Measurements from ENCODE around the gene AFF3.

AFF3 gene

GRCh38 chr2:99644419-99644787 lies 498.0 kb downstream of the AFF3 start:
- TF ChIP-seq CREB1 (IDR thresholded peaks at IDR 0.05; ENCODE audit: low read depth) (no peak), FOXM1 (IDR thresholded peaks at IDR 0.05; ENCODE audit: borderline replicate concordance, low read depth) (no peak), CEBPB (IDR thresholded peaks at IDR 0.05) (no peak), TAF1 (IDR thresholded peaks at IDR 0.05; ENCODE audit: low read depth) (no peak), NFIC (IDR thresholded peaks at IDR 0.05) (no peak)
- TF ChIP-seq, protein P1, sequence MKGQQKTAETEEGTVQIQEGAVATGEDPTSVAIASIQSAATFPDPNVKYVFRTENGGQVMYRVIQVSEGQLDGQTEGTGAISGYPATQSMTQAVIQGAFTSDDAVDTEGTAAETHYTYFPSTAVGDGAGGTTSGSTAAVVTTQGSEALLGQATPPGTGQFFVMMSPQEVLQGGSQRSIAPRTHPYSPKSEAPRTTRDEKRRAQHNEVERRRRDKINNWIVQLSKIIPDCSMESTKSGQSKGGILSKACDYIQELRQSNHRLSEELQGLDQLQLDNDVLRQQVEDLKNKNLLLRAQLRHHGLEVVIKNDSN (IDR thresholded peaks at IDR 0.05), result no peak

GRCh38 chr2:99643787-99644418 lies 498.5 kb downstream of the AFF3 start:
- no peak for TF ChIP-seq RAD21 (IDR thresholded peaks at IDR 0.05; ENCODE audit: low read depth)

GRCh38 chr2:99641999-99642398 lies 500.4 kb downstream of the AFF3 start:
- TF ChIP-seq EGR1 (IDR thresholded peaks at IDR 0.05) (no peak), CREB1 (IDR thresholded peaks at IDR 0.05; ENCODE audit: low read depth) (no peak), RAD21 (IDR thresholded peaks at IDR 0.05; ENCODE audit: low read depth) (no peak), REST (IDR thresholded peaks at IDR 0.05; ENCODE audit: low read depth) (no peak), YY1 (IDR thresholded peaks at IDR 0.05; ENCODE audit: low read depth) (no peak), NFIC (IDR thresholded peaks at IDR 0.05) (no peak), FOXM1 (IDR thresholded peaks at IDR 0.05; ENCODE audit: borderline replicate concordance, low read depth) (no peak), TEAD4 (IDR thresholded peaks at IDR 0.05) (no peak), EP300 (IDR thresholded peaks at IDR 0.05; ENCODE audit: borderline replicate concordance) (no peak), CEBPB (IDR thresholded peaks at IDR 0.05) (no peak), TAF1 (IDR thresholded peaks at IDR 0.05; ENCODE audit: low read depth) (no peak), ZBTB7A (IDR thresholded peaks at IDR 0.05; ENCODE audit: low read depth) (no peak)
- TF ChIP-seq, protein P1 (IDR thresholded peaks at IDR 0.05), result no peak

DNA sequence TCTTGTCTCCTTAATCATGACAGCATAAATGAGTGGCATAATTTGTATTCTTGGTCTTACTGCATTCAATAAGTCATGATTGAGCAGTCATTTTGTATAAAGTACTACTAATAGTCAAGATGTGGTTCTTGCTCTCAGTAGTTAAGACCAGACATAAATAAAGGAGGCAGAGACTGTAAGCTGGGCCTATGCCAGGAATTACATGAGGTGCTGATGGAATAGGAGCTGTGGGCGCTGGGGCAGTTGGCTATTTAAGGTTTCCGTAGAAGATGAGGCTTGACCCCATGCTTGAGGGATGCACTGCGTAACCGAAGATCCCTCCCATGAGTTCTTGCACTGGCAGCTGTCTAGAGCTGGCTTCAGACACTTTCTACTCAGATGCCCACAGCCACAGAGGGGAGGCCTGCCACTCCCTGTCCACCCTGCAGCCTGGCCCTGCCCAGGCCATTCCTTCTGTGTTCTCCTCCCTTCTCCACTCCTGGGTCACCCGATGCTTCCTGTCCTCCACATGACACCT lies 501.7 kb downstream of the AFF3 start:
- TF ChIP-seq REST (IDR thresholded peaks at IDR 0.05; ENCODE audit: low read depth) (no peak), TEAD4 (IDR thresholded peaks at IDR 0.05) (peak; percentile 58), CREB1 (IDR thresholded peaks at IDR 0.05; ENCODE audit: low read depth) (no peak), CEBPB (IDR thresholded peaks at IDR 0.05) (peak; percentile 39), TCF12 (IDR thresholded peaks at IDR 0.05; ENCODE audit: low read depth) (peak; percentile 90), ZBTB7A (IDR thresholded peaks at IDR 0.05; ENCODE audit: low read depth) (no peak), EGR1 (IDR thresholded peaks at IDR 0.05) (no peak), RAD21 (IDR thresholded peaks at IDR 0.05; ENCODE audit: low read depth) (no peak; the same call in 1 of the 2 replicates), NFIC (IDR thresholded peaks at IDR 0.05) (peak; percentile 94), TAF1 (IDR thresholded peaks at IDR 0.05; ENCODE audit: low read depth) (no peak), YY1 (IDR thresholded peaks at IDR 0.05; ENCODE audit: low read depth) (no peak), MAX (IDR thresholded peaks at IDR 0.05) (peak; percentile 68), FOXM1 (IDR thresholded peaks at IDR 0.05; ENCODE audit: borderline replicate concordance, low read depth) (peak; percentile 76), EP300 (IDR thresholded peaks at IDR 0.05; ENCODE audit: borderline replicate concordance) (peak; percentile 84)
- TF ChIP-seq, protein P1 (IDR thresholded peaks at IDR 0.05), result peak; percentile 43; the same call in 1 of the 2 replicates

GRCh38 chr2:99638791-99639190 lies 503.6 kb downstream of the AFF3 start:
- no peak for TF ChIP-seq TCF12 (IDR thresholded peaks at IDR 0.05; ENCODE audit: low read depth)

DNA sequence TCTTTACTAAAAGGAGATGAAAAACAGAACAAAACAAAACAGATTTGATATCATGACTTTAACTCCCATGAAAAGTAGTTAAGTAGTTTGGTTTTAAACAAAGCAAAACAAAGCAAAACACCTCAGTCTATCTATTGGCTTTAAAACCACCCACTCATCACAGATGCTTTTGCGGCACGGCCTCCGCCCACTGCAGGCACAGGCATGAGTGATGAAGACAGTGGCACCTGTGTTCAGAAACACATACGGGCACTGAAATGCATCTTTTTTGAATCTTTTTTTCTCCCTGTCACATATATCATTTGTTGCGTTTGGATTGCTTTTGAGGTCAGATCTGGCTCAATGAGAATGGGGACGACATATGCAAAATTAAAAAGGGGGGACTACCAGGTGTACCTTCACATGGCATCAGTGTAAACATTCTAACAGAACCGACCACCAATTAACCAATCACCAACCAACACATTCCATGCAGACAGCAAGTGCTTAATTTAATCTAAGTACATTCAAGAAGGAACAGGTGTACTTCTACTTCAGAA lies 505.2 kb downstream of the AFF3 start:
- TF ChIP-seq MAX (IDR thresholded peaks at IDR 0.05), result no peak
- TF ChIP-seq EGR1 (IDR thresholded peaks at IDR 0.05), result 0 out of 2 replicates have a peak, but pooled peaks have one; percentile 33

All from Ishikawa (cell line).